CD4-positive, alpha-beta T cell (primary cell): Measurements from ENCODE around the gene DNMT3L. TPM values are rescaled to one million over a fixed set of nuclear protein-coding genes. Genes with fewer than 3 reads are reported as not detected.
"Not testable (repeated sequence)": the region's sequence is repeated elsewhere in the genome, so short reads cannot be mapped to it uniquely, and the experiment has no call there.

Source experiments
- ATAC-seq: fragments of 200-7000 bp; cut with Tn5 transposase; one replicate; pipeline ENCODE4 v1.10.0; 2022; ENCODE audit warnings: mild to moderate bottlenecking; ENCODE audit not compliant: poor library complexity
- CTCF ChIA-PET: fragments of 350-600 bp; sonication (Branson Sonifier 250); formaldehyde crosslinking; loops from one replicate; lab custom pipeline; 2021; ENCODE audit warnings: antibody characterized with exemption, inconsistent platforms; lab: Charles Lee
- POLR2A ChIA-PET: fragments of 350-600 bp; sonication (Branson Sonifier 250); formaldehyde crosslinking; loops from one replicate; lab custom pipeline; 2021; ENCODE audit warnings: antibody characterized with exemption, inconsistent platforms; lab: Charles Lee
- DNase-seq, 14 experiments: peaks; one replicate each; pipeline ENCODE4 v3.0.0-alpha.2; 2013 to 2020; ENCODE audit warnings: mixed read lengths in 2 of 14
- H3K27ac ChIP-seq, 2 donors: one replicate each; pipeline versions ENCODE4 v1.5.1 to v1.7.0; 2013; ENCODE audit warnings: low read length in 2 of 2, low read depth in 1 of 2, mild to moderate bottlenecking in 1 of 2
- H3K27me3 ChIP-seq, 2 experiments: 1 replicate in 1 of 2; 2 replicates in 1 of 2; pipeline versions ENCODE4 v1.6.1 to v1.7.0; 2013; ENCODE audit warnings: low read length in 2 of 2, control low read depth in 1 of 2, mild to moderate bottlenecking in 1 of 2, moderate library complexity in 1 of 2; ENCODE audit not compliant: insufficient read depth in 2 of 2, control insufficient read depth in 1 of 2
- H3K36me3 ChIP-seq: one replicate; pipeline ENCODE4 v1.6.1; 2013; ENCODE audit warnings: low read length, control low read depth; ENCODE audit not compliant: insufficient read depth
- H3K4me1 ChIP-seq: one replicate; pipeline ENCODE4 v1.6.1; 2013; ENCODE audit warnings: low read length, control low read depth; ENCODE audit not compliant: insufficient read depth
- H3K4me3 ChIP-seq: one replicate; pipeline ENCODE4 v1.5.1; 2013; ENCODE audit warnings: mild to moderate bottlenecking, low read length, moderate library complexity
- H3K9me3 ChIP-seq, 2 experiments: 1 replicate in 1 of 2; 2 replicates in 1 of 2; pipeline versions ENCODE4 v1.6.1 to v1.7.0; 2013; ENCODE audit warnings: low read length in 2 of 2, mild to moderate bottlenecking in 2 of 2, control low read depth in 1 of 2, moderate library complexity in 1 of 2; ENCODE audit not compliant: control insufficient read depth in 1 of 2, insufficient read depth in 1 of 2
- H3K27ac Mint-ChIP-seq: one replicate; pipeline ENCODE4 v1.8.0; 2020; ENCODE audit warnings: mixed read lengths
- H3K27me3 Mint-ChIP-seq: one replicate; pipeline ENCODE4 v1.8.0; 2021; ENCODE audit warnings: mixed read lengths
- H3K36me3 Mint-ChIP-seq: one replicate; pipeline ENCODE4 v1.8.0; 2021; ENCODE audit warnings: low read depth, mixed read lengths
- H3K4me1 Mint-ChIP-seq: one replicate; pipeline ENCODE4 v1.8.0; 2021; ENCODE audit warnings: low read depth, mixed read lengths
- H3K4me3 Mint-ChIP-seq: one replicate; pipeline ENCODE4 v1.8.0; 2020; ENCODE audit warnings: mild to moderate bottlenecking, mixed read lengths
- H3K9me3 Mint-ChIP-seq: one replicate; pipeline ENCODE4 v1.8.0; 2020; ENCODE audit warnings: mixed read lengths
- intact Hi-C, 2 experiments: fragments of 100-400 bp; cut with DNase I in 1 of 2; cut with micrococcal nuclease in 1 of 2; formaldehyde crosslinking; loops; one replicate each; pipeline versions ENCODE4 v1.15.1 to v1.9.0; 2023 to 2025; cut with DNase I, micrococcal nuclease
- total RNA-seq, 174 experiments: library from RNA in 2 of 174; stranded (reverse) in 2 of 174; gene quantifications; one replicate each; pipeline ENCODE4 v1.2.3 and lab custom pipeline; 2021 to 2026
- TF ChIP-seq, protein P1 (sequence below): fragments of 200-600 bp; IDR thresholded peaks from one replicate; pipeline ENCODE4 v1.8.0; 2022; ENCODE audit warnings: antibody characterized with exemption, mild to moderate bottlenecking

Gene DNMT3L
- total RNA-seq, 2 experiments from 2014 or later = not detected

DNA sequence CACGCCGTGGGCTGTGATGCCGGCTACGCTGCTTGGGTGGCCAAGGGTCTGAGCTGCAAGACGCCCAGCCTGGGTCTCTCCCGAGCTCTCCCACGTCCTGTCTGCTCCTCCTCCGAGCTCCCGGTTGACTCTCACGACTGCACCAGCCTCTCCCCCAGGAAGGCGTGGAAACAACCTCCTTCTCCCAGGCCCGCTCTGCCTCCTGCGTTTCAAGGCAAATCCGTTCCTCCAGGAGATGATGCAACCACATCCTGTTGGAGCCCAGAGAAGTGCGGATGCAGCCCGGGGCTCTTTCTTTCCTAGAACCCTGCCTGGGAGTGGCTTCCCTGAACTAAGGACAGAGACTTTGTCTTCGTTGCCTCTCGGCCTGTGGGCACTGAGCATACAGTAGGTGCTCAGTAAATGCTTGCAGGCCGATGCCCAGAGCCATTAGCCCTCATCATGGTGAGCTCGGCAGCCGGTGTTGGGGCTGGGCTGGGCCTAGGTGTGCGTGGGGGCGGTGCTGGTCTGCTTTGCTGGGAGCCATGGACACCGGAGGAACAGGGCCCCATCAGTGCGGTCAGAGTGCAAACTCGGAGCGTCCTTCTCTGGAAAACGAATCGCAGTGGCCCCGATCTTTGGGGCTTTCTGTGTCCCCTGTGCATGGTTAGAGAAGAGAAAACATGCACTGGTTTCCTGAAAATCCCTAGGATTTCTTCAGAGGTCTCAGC lies 59.0 kb downstream of the DNMT3L start:
- H3K27ac Mint-ChIP-seq, H3K4me1 ChIP-seq, H3K27me3 Mint-ChIP-seq, H3K27me3 ChIP-seq, DNase-seq, POLR2A ChIA-PET, intact Hi-C loops, H3K4me1 Mint-ChIP-seq, H3K9me3 Mint-ChIP-seq, H3K36me3 Mint-ChIP-seq, ATAC-seq, H3K27ac ChIP-seq, H3K4me3 ChIP-seq, CTCF ChIA-PET, H3K36me3 ChIP-seq, H3K9me3 ChIP-seq, H3K4me3 Mint-ChIP-seq: not testable (repeated sequence)

DNA sequence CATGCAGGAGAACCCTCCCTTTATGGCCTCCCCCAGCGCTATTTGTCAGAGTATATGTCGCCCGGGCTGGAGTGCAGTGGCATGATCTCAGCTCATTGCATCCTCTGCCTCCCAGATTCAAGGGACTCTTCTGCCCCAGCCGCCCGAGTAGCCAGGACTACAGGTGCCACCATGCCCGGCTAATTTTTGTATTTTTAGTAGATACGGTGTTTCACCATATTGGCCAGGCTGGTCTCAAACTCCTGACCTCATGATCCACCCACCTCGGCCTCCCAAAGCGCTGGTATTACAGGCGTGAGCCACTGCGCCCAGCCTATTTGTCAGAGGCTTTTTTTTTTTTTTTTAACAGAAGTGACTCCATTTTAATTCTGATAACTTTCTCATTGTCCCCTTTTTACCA lies 61.7 kb downstream of the DNMT3L start:
- H3K4me1 Mint-ChIP-seq, H3K27me3 ChIP-seq, H3K27ac Mint-ChIP-seq, H3K4me3 ChIP-seq, H3K36me3 ChIP-seq, CTCF ChIA-PET, ATAC-seq, POLR2A ChIA-PET, H3K9me3 ChIP-seq, DNase-seq, H3K27ac ChIP-seq, H3K36me3 Mint-ChIP-seq, intact Hi-C loops, H3K9me3 Mint-ChIP-seq, H3K4me3 Mint-ChIP-seq, H3K27me3 Mint-ChIP-seq: not testable (repeated sequence)
- peaks cover 10% of the 10 kb centered on the region for H3K4me1 ChIP-seq

- no peak overlapping the region for H3K4me3 ChIP-seq
- TF ChIP-seq, protein P1, sequence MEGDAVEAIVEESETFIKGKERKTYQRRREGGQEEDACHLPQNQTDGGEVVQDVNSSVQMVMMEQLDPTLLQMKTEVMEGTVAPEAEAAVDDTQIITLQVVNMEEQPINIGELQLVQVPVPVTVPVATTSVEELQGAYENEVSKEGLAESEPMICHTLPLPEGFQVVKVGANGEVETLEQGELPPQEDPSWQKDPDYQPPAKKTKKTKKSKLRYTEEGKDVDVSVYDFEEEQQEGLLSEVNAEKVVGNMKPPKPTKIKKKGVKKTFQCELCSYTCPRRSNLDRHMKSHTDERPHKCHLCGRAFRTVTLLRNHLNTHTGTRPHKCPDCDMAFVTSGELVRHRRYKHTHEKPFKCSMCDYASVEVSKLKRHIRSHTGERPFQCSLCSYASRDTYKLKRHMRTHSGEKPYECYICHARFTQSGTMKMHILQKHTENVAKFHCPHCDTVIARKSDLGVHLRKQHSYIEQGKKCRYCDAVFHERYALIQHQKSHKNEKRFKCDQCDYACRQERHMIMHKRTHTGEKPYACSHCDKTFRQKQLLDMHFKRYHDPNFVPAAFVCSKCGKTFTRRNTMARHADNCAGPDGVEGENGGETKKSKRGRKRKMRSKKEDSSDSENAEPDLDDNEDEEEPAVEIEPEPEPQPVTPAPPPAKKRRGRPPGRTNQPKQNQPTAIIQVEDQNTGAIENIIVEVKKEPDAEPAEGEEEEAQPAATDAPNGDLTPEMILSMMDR = no peak
- peaks cover 10% of the 10 kb centered on the region for H3K4me1 ChIP-seq
- H3K27me3 ChIP-seq = no peaks in the 10 kb centered on the region
- no peaks in the 10 kb centered on the region for H3K9me3 ChIP-seq
- Mint-ChIP-seq H3K4me3 (no peak overlapping the region), H3K36me3 (no peaks in the 10 kb centered on the region), H3K27ac (no peak overlapping the region), H3K9me3 (no peaks in the 10 kb centered on the region), H3K4me1 (no peaks in the 10 kb centered on the region), H3K27me3 (no peaks in the 10 kb centered on the region)
- no peaks in the 10 kb centered on the region for H3K36me3 ChIP-seq
- no peak overlapping the region for H3K27ac ChIP-seq
- ChIA-PET POLR2A (no interaction called here), CTCF (no interaction called here)
- no peak for DNase-seq
- no peak for ATAC-seq
- intact Hi-C loops = no loop called here
Observed at GRCh38 chr21:44199448-44199847, 62.2 kb downstream of the DNMT3L start.

- H3K9me3 ChIP-seq, DNase-seq, intact Hi-C loops, H3K4me1 Mint-ChIP-seq, H3K27ac ChIP-seq, H3K27me3 ChIP-seq, H3K27me3 Mint-ChIP-seq, H3K36me3 ChIP-seq, H3K36me3 Mint-ChIP-seq, H3K4me3 Mint-ChIP-seq, CTCF ChIA-PET, H3K27ac Mint-ChIP-seq, H3K4me3 ChIP-seq, H3K9me3 Mint-ChIP-seq, POLR2A ChIA-PET, ATAC-seq: not testable (repeated sequence)
- peaks cover 10% of the 10 kb centered on the region for H3K4me1 ChIP-seq
Observed at GRCh38 chr21:44197156-44197516, 64.6 kb downstream of the DNMT3L start.

Other genes with a start within 250 kb of the DNMT3L start
- 100 to 1,000 TPM in 1 of 2 experiments, 10 to 100 TPM in 1; 98.1 to 101 TPM for gene TRAPPC10, start 249.6 kb downstream of the DNMT3L start, total RNA-seq
- gene PWP2, start 154.5 kb downstream of the DNMT3L start, total RNA-seq = 10 to 100 TPM; 38.0 to 40.6 TPM
- 10 to 100 TPM; 21.9 to 23.0 TPM for gene GATD3, start 128.2 kb downstream of the DNMT3L start, total RNA-seq
- 10 to 100 TPM; 22.2 to 22.9 TPM for gene ICOSLG, start 21.0 kb downstream of the DNMT3L start, total RNA-seq
- under 1 TPM; 0.11 to 0.16 TPM for gene AIRE, start 24.0 kb upstream of the DNMT3L start, total RNA-seq
- 100 to 1,000 TPM; 115 to 117 TPM for gene PFKL, start 38.2 kb upstream of the DNMT3L start, total RNA-seq
- gene CFAP410, start 77.5 kb upstream of the DNMT3L start, total RNA-seq = 10 to 100 TPM; 50.1 to 51.6 TPM
- 1 to 10 TPM; 1.9 to 2.9 TPM for gene TRPM2, start 91.7 kb upstream of the DNMT3L start, total RNA-seq
- gene LRRC3, start 193.6 kb upstream of the DNMT3L start, total RNA-seq = under 1 TPM; 0.55 to 0.61 TPM